Endothelial cell of umbilical vein (primary cell): Measurements from ENCODE around the gene TTC1. TPM values are rescaled to one million over a fixed set of nuclear protein-coding genes. Genes with fewer than 3 reads are reported as not detected.

Experiments
- BruUV-seq: library from RNA; stranded (reverse); fragments of 400-500 nt; replicated peaks from 2 replicates; lab custom pipeline; 2021; lab: Mats Ljungman, UMichigan
- CTCF ChIA-PET: fragments of 300-600, 350-600 bp; sonication (Branson Sonifier 250); formaldehyde crosslinking; loops from one replicate; lab custom pipeline; 2021; ENCODE audit warnings: antibody characterized with exemption, inconsistent platforms; lab: Charles Lee
- POLR2A ChIA-PET: fragments of 300-600, 350-600 bp; sonication (Branson Sonifier 250); formaldehyde crosslinking; loops from one replicate; lab custom pipeline; 2021; ENCODE audit warnings: antibody characterized with exemption, inconsistent platforms; lab: Charles Lee
- DNase-seq: peaks from one replicate; pipeline ENCODE4 v3.0.0-alpha.2; 2011; ENCODE audit warnings: low read depth, low spot score
- FAIRE-seq: peaks from 2 replicates; lab custom pipeline; 2011; peaks lifted over from hg19 to GRCh38; lab: Jason Lieb, UNC
- H2AFZ ChIP-seq: 2 replicates; pipeline ENCODE4 v1.6.0; 2012; ENCODE audit warnings: low read depth, low read length, control low read depth, inconsistent platforms
- H3K27ac ChIP-seq: 2 replicates; pipeline ENCODE4 v1.5.1; 2011; ENCODE audit warnings: low read depth, mild to moderate bottlenecking, control low read depth, low read length, moderate library complexity; ENCODE audit not compliant: insufficient read depth
- H3K27me3 ChIP-seq, 2 experiments: 2 replicates each; pipeline versions ENCODE4 v1.6.0 to v1.6.1; 2011; ENCODE audit warnings: low read length in 2 of 2, mixed read lengths in 1 of 2; ENCODE audit not compliant: control insufficient read depth in 2 of 2, insufficient read depth in 2 of 2
- H3K36me3 ChIP-seq, 2 experiments: 2 replicates in 1 of 2; 3 replicates in 1 of 2; pipeline ENCODE4 v1.5.1; 2011; ENCODE audit warnings: low read length in 2 of 2, mild to moderate bottlenecking in 1 of 2, moderate library complexity in 1 of 2; ENCODE audit not compliant: control insufficient read depth in 2 of 2, insufficient read depth in 2 of 2; ENCODE audit errors: extremely low read depth in 1 of 2
- H3K4me1 ChIP-seq: 3 replicates; pipeline ENCODE4 v1.5.1; 2011; ENCODE audit warnings: mild to moderate bottlenecking, low read length; ENCODE audit not compliant: control insufficient read depth, insufficient read depth; ENCODE audit errors: extremely low read depth
- H3K4me2 ChIP-seq: 2 replicates; pipeline ENCODE4 v1.6.1; 2011; ENCODE audit warnings: low read length, control low read depth, mixed read lengths; ENCODE audit not compliant: insufficient read depth
- H3K4me3 ChIP-seq, 3 experiments: fragments of 200-600 bp in 1 of 3; sonication (generic), shearing (Covaris generic) in 1 of 3; replicated peaks in 1 of 3; 2 replicates each; pipeline ENCODE4 v1.5.1; 2011 to 2016; ENCODE audit warnings: control low read depth in 3 of 3, low read length in 3 of 3, mild to moderate bottlenecking in 2 of 3, inconsistent platforms in 1 of 3, low read depth in 1 of 3, moderate library complexity in 1 of 3; ENCODE audit not compliant: insufficient read depth in 1 of 3
- H3K79me2 ChIP-seq: 2 replicates; pipeline ENCODE4 v1.6.0; 2012; ENCODE audit warnings: low read length, inconsistent platforms; ENCODE audit not compliant: control insufficient read depth, insufficient read depth
- H3K9ac ChIP-seq: replicated peaks from 2 replicates; pipeline ENCODE3; 2011; ENCODE audit warnings: low read length, control low read depth; ENCODE audit not compliant: insufficient read depth; ENCODE audit errors: extremely low read depth
- H3K9me1 ChIP-seq: replicated peaks from 3 replicates; pipeline ENCODE4 v1.6.0; 2011; ENCODE audit warnings: mild to moderate bottlenecking, low read length; ENCODE audit not compliant: control insufficient read depth, insufficient read depth; ENCODE audit errors: extremely low read depth
- H3K9me3 ChIP-seq: replicated peaks from 2 replicates; pipeline ENCODE4 v1.5.1; 2012; ENCODE audit warnings: low read length, inconsistent platforms; ENCODE audit not compliant: control insufficient read depth, insufficient read depth
- H4K20me1 ChIP-seq: replicated peaks from 2 replicates; pipeline ENCODE3; 2011; ENCODE audit warnings: mild to moderate bottlenecking, low read length; ENCODE audit not compliant: control insufficient read depth, insufficient read depth; ENCODE audit errors: extremely low read depth
- EZH2 ChIP-seq: IDR thresholded peaks from 2 replicates; pipeline ENCODE4 v1.6.1; 2012; ENCODE audit warnings: borderline replicate concordance, low read depth, mild to moderate bottlenecking, moderate library complexity, low read length, inconsistent platforms; ENCODE audit not compliant: severe bottlenecking
- FOS ChIP-seq: IDR thresholded peaks from 2 replicates; pipeline ENCODE4 v1.6.1; 2011; ENCODE audit warnings: mild to moderate bottlenecking, low read length, moderate library complexity, borderline replicate concordance; ENCODE audit not compliant: insufficient read depth
- GATA2 ChIP-seq: IDR thresholded peaks from 2 replicates; pipeline ENCODE4 v1.7.0; 2011; ENCODE audit warnings: low read depth, mild to moderate bottlenecking, moderate library complexity, mixed read lengths, low read length; ENCODE audit not compliant: insufficient read length, insufficient read depth
- JUN ChIP-seq: IDR thresholded peaks from 2 replicates; pipeline ENCODE4 v1.6.1; 2011; ENCODE audit warnings: borderline replicate concordance, low read depth; ENCODE audit not compliant: insufficient read length, insufficient read depth
- MYC ChIP-seq: IDR thresholded peaks from one replicate; pipeline ENCODE4 v1.6.1; 2011; ENCODE audit warnings: mild to moderate bottlenecking, low read depth, low read length
- POLR2A ChIP-seq: IDR thresholded peaks from 2 replicates; pipeline ENCODE4 v1.6.1; 2012; ENCODE audit warnings: low read depth, mild to moderate bottlenecking, control low read depth, low read length
- POLR2AphosphoS5 ChIP-seq: IDR thresholded peaks from 2 replicates; pipeline ENCODE4 v1.6.1; 2012; ENCODE audit warnings: low read depth, mild to moderate bottlenecking, control low read depth, low read length, moderate library complexity; ENCODE audit not compliant: insufficient read depth
- dilution Hi-C: fragments of 300-500 bp; cut with MboI; formaldehyde crosslinking; loops from one replicate; pipeline ENCODE4 v1.15.0; 2019; ENCODE audit warnings: low sequenced_read_pairs; ENCODE audit not compliant: extremely low pct_ligation_motif_present
- intact Hi-C: fragments of 100-400 bp; cut with micrococcal nuclease; formaldehyde crosslinking; loops from one replicate; pipeline ENCODE4 v1.10.0; 2022
- polyA plus RNA-seq, 4 experiments: library from polyadenylated mRNA; depleted of rRNA in 3 of 4; stranded (reverse) in 3 of 4; unstranded in 1 of 4; fragments of >200 nt; gene quantifications; 2 replicates each; pipeline versions ENCODE4 v1.2.1 to v1.2.3, GENCODE V29; 2011 to 2012; ENCODE audit warnings: missing spikeins in 1 of 4
- total RNA-seq: library from RNA; stranded (reverse); gene quantifications from 2 replicates; pipeline ENCODE4 v1.2.3, GENCODE V29; 2021
- TF ChIP-seq, protein P1 (sequence below), 2 donors: IDR thresholded peaks; 1 replicate in 1 of 2; 2 replicates in 1 of 2; pipeline ENCODE4 v1.5.1; 2011; ENCODE audit warnings: low read length in 2 of 2, mild to moderate bottlenecking in 2 of 2, moderate library complexity in 2 of 2, control low read depth in 1 of 2, inconsistent platforms in 1 of 2, low read depth in 1 of 2; ENCODE audit not compliant: insufficient read depth in 1 of 2; ENCODE audit errors: extremely low read depth in 1 of 2
- TF ChIP-seq, protein P2 (sequence below): IDR thresholded peaks from 2 replicates; pipeline ENCODE4 v1.6.1; 2011; ENCODE audit not compliant: insufficient read depth, insufficient read length

Gene TTC1
- total and polyA plus RNA-seq, 2 donors (not counting 3 experiments of a cell fraction or from before 2014, with no cell fraction given) = 23.9 to 62.6 TPM

DNA sequence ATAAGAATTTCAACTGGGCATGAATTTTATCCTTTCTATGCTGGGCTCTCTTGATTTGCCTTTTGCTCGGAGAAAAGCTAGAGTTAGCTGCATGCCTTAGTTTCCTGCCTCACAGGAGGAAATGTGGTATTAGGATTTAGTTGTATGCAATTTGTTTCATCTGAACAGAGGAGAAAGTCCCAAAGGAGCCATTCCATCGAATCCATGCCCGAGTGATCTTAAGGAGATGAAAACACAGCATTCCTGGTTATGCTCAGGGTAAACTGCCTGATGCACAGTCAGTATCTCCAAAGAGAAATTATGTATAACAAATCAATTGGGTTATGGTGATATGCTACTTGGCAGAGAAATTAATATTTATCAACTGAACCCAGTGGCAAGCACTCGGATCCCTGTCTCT lies 51.1 kb downstream of the TTC1 start:
- Histone ChIP-seq H3K27me3 (no peaks in the 10 kb centered on the region), H3K36me3 (peaks cover 7 to 18% of the 10 kb centered on the region in 2 experiments), H3K4me2 (no peak overlapping the region), H2AFZ (no peak overlapping the region), H3K4me1 (no peaks in the 10 kb centered on the region), H3K27ac (no peak overlapping the region), H3K79me2 (no peaks in the 10 kb centered on the region), H3K9me3 (no peaks in the 10 kb centered on the region), H4K20me1 (no peaks in the 10 kb centered on the region), H3K9ac (no peak overlapping the region), H3K4me3 (no peak overlapping the region), H3K9me1 (no peaks in the 10 kb centered on the region)
- TF ChIP-seq, protein P1, sequence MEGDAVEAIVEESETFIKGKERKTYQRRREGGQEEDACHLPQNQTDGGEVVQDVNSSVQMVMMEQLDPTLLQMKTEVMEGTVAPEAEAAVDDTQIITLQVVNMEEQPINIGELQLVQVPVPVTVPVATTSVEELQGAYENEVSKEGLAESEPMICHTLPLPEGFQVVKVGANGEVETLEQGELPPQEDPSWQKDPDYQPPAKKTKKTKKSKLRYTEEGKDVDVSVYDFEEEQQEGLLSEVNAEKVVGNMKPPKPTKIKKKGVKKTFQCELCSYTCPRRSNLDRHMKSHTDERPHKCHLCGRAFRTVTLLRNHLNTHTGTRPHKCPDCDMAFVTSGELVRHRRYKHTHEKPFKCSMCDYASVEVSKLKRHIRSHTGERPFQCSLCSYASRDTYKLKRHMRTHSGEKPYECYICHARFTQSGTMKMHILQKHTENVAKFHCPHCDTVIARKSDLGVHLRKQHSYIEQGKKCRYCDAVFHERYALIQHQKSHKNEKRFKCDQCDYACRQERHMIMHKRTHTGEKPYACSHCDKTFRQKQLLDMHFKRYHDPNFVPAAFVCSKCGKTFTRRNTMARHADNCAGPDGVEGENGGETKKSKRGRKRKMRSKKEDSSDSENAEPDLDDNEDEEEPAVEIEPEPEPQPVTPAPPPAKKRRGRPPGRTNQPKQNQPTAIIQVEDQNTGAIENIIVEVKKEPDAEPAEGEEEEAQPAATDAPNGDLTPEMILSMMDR (IDR thresholded peaks at IDR 0.05; ENCODE audit: extremely low read depth in 1 of 2, insufficient read depth in 1 of 2, low read depth in 1 of 2, low read length in 2 of 2) = no peak
- TF ChIP-seq, protein P2, sequence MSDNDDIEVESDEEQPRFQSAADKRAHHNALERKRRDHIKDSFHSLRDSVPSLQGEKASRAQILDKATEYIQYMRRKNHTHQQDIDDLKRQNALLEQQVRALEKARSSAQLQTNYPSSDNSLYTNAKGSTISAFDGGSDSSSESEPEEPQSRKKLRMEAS = no peak
- TF ChIP-seq EZH2 (no peak), POLR2AphosphoS5 (no peak), POLR2A (no peak), JUN (no peak), MYC (no peak), FOS (no peak), GATA2 (no peak)
- no peak for DNase-seq
- dilution Hi-C loops = no loop called here
- CTCF ChIA-PET = interaction anchor here (1.0 to 1.3 kb wide), 2 partner anchors 16 to 38 kb away, joined by 5 read pairs; no protein-coding TSS in a partner anchor
- BruUV-seq = no TSS peak
- intact Hi-C loops = no loop called here
- POLR2A ChIA-PET = no interaction called here
- no peak for FAIRE-seq
